IMR-90 (cell line): ENCODE measurements around the gene MAN2A1. TPM values are rescaled to one million over a fixed set of nuclear protein-coding genes. Genes with fewer than 3 reads are reported as not detected.

Experiments
- ATAC-seq: fragments of 200-7000 bp; cut with Tn5 transposase; 2 replicates; pipeline ENCODE4 v1.9.1; 2020; ENCODE audit warnings: low read depth, mild to moderate bottlenecking, moderate library complexity
- BruUV-seq: library from RNA; stranded (reverse); fragments of 400-500 nt; replicated peaks from 2 replicates; lab custom pipeline; 2021; lab: Mats Ljungman, UMichigan
- CTCF ChIA-PET: fragments of 300-600 bp; formaldehyde crosslinking; extraction: SDS; loops from one replicate; lab custom pipeline; 2021; ENCODE audit warnings: antibody characterized with exemption; lab: Yijun Ruan, JAX
- POLR2A ChIA-PET: fragments of 300-600 bp; sonication (Branson Sonifier 250); formaldehyde crosslinking; loops from one replicate; lab custom pipeline; 2022; ENCODE audit warnings: antibody characterized with exemption; ENCODE audit not compliant: unreplicated experiment; lab: Charles Lee
- DNase-seq: peaks from one replicate; pipeline ENCODE4 v3.0.0; 2013
- H2AFZ ChIP-seq: replicated peaks from 2 replicates; pipeline ENCODE3; 2013; ENCODE audit warnings: low read length, mild to moderate bottlenecking; ENCODE audit not compliant: poor library complexity
- H2AK5ac ChIP-seq: 2 replicates; pipeline ENCODE4 v1.6.1; 2013; ENCODE audit warnings: low read depth, low read length, inconsistent platforms
- H2AK9ac ChIP-seq: replicated peaks from 2 replicates; pipeline ENCODE3; 2013; ENCODE audit warnings: mild to moderate bottlenecking, low read depth, low read length, moderate library complexity; ENCODE audit not compliant: poor library complexity
- H2BK120ac ChIP-seq: 2 replicates; pipeline ENCODE4 v1.6.1; 2013; ENCODE audit warnings: low read depth, low read length, inconsistent platforms
- H2BK15ac ChIP-seq: 3 replicates; pipeline ENCODE4 v1.6.1; 2013; ENCODE audit warnings: low read depth, low read length, inconsistent platforms
- H2BK20ac ChIP-seq: 2 replicates; pipeline ENCODE4 v1.6.1; 2013; ENCODE audit warnings: low read depth, mild to moderate bottlenecking, inconsistent platforms, low read length, moderate library complexity
- H2BK5ac ChIP-seq: 2 replicates; pipeline ENCODE4 v1.6.1; 2013; ENCODE audit warnings: mild to moderate bottlenecking, low read depth, low read length, inconsistent platforms; ENCODE audit not compliant: poor library complexity, severe bottlenecking
- H3K14ac ChIP-seq: replicated peaks from 2 replicates; pipeline ENCODE4 v1.6.1; 2013; ENCODE audit warnings: low read depth, low read length, inconsistent platforms
- H3K18ac ChIP-seq: 2 replicates; pipeline ENCODE4 v1.6.1; 2013; ENCODE audit warnings: low read depth, low read length, control low read depth
- H3K23ac ChIP-seq: 2 replicates; pipeline ENCODE4 v1.6.1; 2013; ENCODE audit warnings: low read depth, low read length, inconsistent platforms
- H3K27ac ChIP-seq: 2 replicates; pipeline ENCODE4 v1.5.1; 2013; ENCODE audit warnings: mild to moderate bottlenecking, control low read depth, low read length; ENCODE audit not compliant: insufficient read depth
- H3K27me3 ChIP-seq: 2 replicates; pipeline ENCODE4 v1.6.1; 2013; ENCODE audit warnings: low read length; ENCODE audit not compliant: control insufficient read depth, insufficient read depth
- H3K36me3 ChIP-seq: 2 replicates; pipeline ENCODE4 v1.6.1; 2013; ENCODE audit warnings: low read length, mixed read lengths; ENCODE audit not compliant: control insufficient read depth, insufficient read depth
- H3K4ac ChIP-seq: 2 replicates; pipeline ENCODE4 v1.6.1; 2013; ENCODE audit warnings: low read depth, low read length, inconsistent platforms
- H3K4me1 ChIP-seq: 2 replicates; pipeline ENCODE4 v1.6.1; 2013; ENCODE audit warnings: low read length, mixed read lengths; ENCODE audit not compliant: control insufficient read depth, insufficient read depth
- H3K4me2 ChIP-seq: 2 replicates; pipeline ENCODE4 v1.6.1; 2013; ENCODE audit warnings: low read depth, mild to moderate bottlenecking, control low read depth, low read length, moderate library complexity
- H3K4me3 ChIP-seq: 2 replicates; pipeline ENCODE4 v1.5.1; 2013; ENCODE audit warnings: low read depth, mild to moderate bottlenecking, control low read depth, low read length, moderate library complexity; ENCODE audit not compliant: insufficient read depth
- H3K56ac ChIP-seq: 2 replicates; pipeline ENCODE4 v1.6.1; 2013; ENCODE audit warnings: low read length, inconsistent platforms; ENCODE audit not compliant: insufficient read depth; ENCODE audit errors: extremely low read depth
- H3K79me1 ChIP-seq, 2 experiments: 2 replicates each; pipeline ENCODE4 v1.6.1; 2013; ENCODE audit warnings: low read length in 2 of 2, inconsistent platforms in 1 of 2, low read depth in 1 of 2
- H3K9ac ChIP-seq: 2 replicates; pipeline ENCODE4 v1.6.1; 2013; ENCODE audit warnings: low read depth, low read length, control low read depth
- H3K9me1 ChIP-seq: 2 replicates; pipeline ENCODE4 v1.6.1; 2013; ENCODE audit warnings: low read length, inconsistent platforms; ENCODE audit not compliant: insufficient read depth
- H3K9me3 ChIP-seq: 2 replicates; pipeline ENCODE4 v1.6.1; 2013; ENCODE audit warnings: low read length; ENCODE audit not compliant: control insufficient read depth, insufficient read depth
- H4K20me1 ChIP-seq: 2 replicates; pipeline ENCODE4 v1.6.1; 2013; ENCODE audit warnings: low read length, inconsistent platforms; ENCODE audit not compliant: insufficient read depth
- H4K5ac ChIP-seq: 2 replicates; pipeline ENCODE4 v1.6.1; 2013; ENCODE audit warnings: mild to moderate bottlenecking, low read depth, low read length, control low read depth
- H4K8ac ChIP-seq, 2 experiments: 2 replicates each; pipeline ENCODE4 v1.6.1; 2013; ENCODE audit warnings: low read depth in 2 of 2, low read length in 2 of 2, control low read depth in 1 of 2, inconsistent platforms in 1 of 2
- H4K91ac ChIP-seq: 2 replicates; pipeline ENCODE4 v1.6.1; 2013; ENCODE audit warnings: low read depth, low read length, inconsistent platforms; ENCODE audit not compliant: insufficient read depth
- BHLHE40 ChIP-seq: fragments of 150-350 bp; IDR thresholded peaks from 2 replicates; pipeline ENCODE4 v1.6.1; 2016; ENCODE audit warnings: mild to moderate bottlenecking, low read depth, low read length
- CEBPB ChIP-seq: IDR thresholded peaks from 2 replicates; pipeline ENCODE4 v1.6.1; 2012; ENCODE audit warnings: low read depth, low read length, improper control_type of control experiment
- CHD1 ChIP-seq: IDR thresholded peaks from 2 replicates; pipeline ENCODE4 v1.6.1; 2012; ENCODE audit warnings: low read depth, low read length, improper control_type of control experiment
- FOS ChIP-seq: fragments of 150-350 bp; IDR thresholded peaks from 2 replicates; pipeline ENCODE4 v1.6.1; 2016; ENCODE audit warnings: low read depth, low read length
- MAFK ChIP-seq: IDR thresholded peaks from 2 replicates; pipeline ENCODE4 v1.6.1; 2012; ENCODE audit warnings: low read depth, low read length, improper control_type of control experiment
- MAZ ChIP-seq: IDR thresholded peaks from 2 replicates; pipeline ENCODE4 v1.6.1; 2012; ENCODE audit warnings: low read depth, mild to moderate bottlenecking, low read length, improper control_type of control experiment, moderate library complexity, borderline replicate concordance
- MXI1 ChIP-seq: IDR thresholded peaks from 2 replicates; pipeline ENCODE4 v1.6.1; 2012; ENCODE audit warnings: low read depth, mild to moderate bottlenecking, low read length, moderate library complexity, borderline replicate concordance
- NFE2L2 ChIP-seq: fragments of 150-350 bp; IDR thresholded peaks from 2 replicates; pipeline ENCODE4 v1.6.1; 2016; ENCODE audit warnings: low read depth, mild to moderate bottlenecking, low read length
- POLR2A ChIP-seq: IDR thresholded peaks from 2 replicates; pipeline ENCODE4 v1.6.1; 2012; ENCODE audit warnings: mild to moderate bottlenecking, low read depth, low read length
- RAD21 ChIP-seq: IDR thresholded peaks from 2 replicates; pipeline ENCODE4 v1.6.1; 2012; ENCODE audit warnings: low read length, improper control_type of control experiment
- RCOR1 ChIP-seq: IDR thresholded peaks from 2 replicates; pipeline ENCODE4 v1.6.1; 2012; ENCODE audit warnings: mild to moderate bottlenecking, low read length, improper control_type of control experiment; ENCODE audit not compliant: insufficient replicate concordance
- RFX5 ChIP-seq: IDR thresholded peaks from 2 replicates; pipeline ENCODE4 v1.8.0; 2012; ENCODE audit warnings: low read depth, mild to moderate bottlenecking, low read length, moderate library complexity
- SMC3 ChIP-seq: fragments of 150-350 bp; IDR thresholded peaks from 2 replicates; pipeline ENCODE4 v1.6.1; 2016; ENCODE audit warnings: low read depth, mild to moderate bottlenecking, antibody characterized with exemption, low read length, moderate library complexity
- WGBS, 2 experiments: methylation state at CpG; one replicate each; pipeline versions ENCODE4 v1.1.5 to v1.1.7; 2013; ENCODE audit warnings: missing lambda C conversion rate in 2 of 2; ENCODE audit not compliant: insufficient read length in 1 of 2; ENCODE audit errors: extremely low coverage in 2 of 2; 5-methylcytosine and 5-hydroxymethylcytosine counted together
- dilution Hi-C: fragments of 300-500 bp; cut with HindIII; formaldehyde crosslinking; loops from one replicate; pipeline ENCODE4 v1.14.3; 2018; ENCODE audit warnings: low sequenced_read_pairs; ENCODE audit not compliant: unreplicated experiment
- in situ Hi-C: fragments of 300-500 bp; cut with MboI; formaldehyde crosslinking; loops from 3 replicates; pipeline ENCODE4 v1.14.3; 2019; ENCODE audit warnings: low sequenced_read_pairs, inconsistent platforms, mixed read lengths
- intact Hi-C: fragments of 100-400 bp; cut with micrococcal nuclease; formaldehyde crosslinking; loops from 2 replicates; pipeline ENCODE4 v1.10.0; 2022
- polyA plus RNA-seq, 3 experiments: library from polyadenylated mRNA; depleted of rRNA; stranded (reverse); fragments of >200 nt; gene quantifications; 2 replicates each; pipeline ENCODE4 v1.2.3, GENCODE V29; 2012; ENCODE audit warnings: low replicate concordance in 1 of 3
- total RNA-seq: library from RNA; depleted of rRNA; stranded (reverse); fragments of >200 nt; gene quantifications from 2 replicates; pipeline ENCODE4 v1.2.3, GENCODE V29; 2012
- TF ChIP-seq, protein P1 (sequence below): fragments of 150-350 bp; IDR thresholded peaks from 2 replicates; pipeline ENCODE4 v1.6.1; 2016; ENCODE audit warnings: low read depth, mild to moderate bottlenecking, low read length, moderate library complexity, borderline replicate concordance
- TF ChIP-seq, protein P2 (sequence below): fragments of 150-350 bp; IDR thresholded peaks from 2 replicates; pipeline ENCODE4 v1.6.1; 2017; ENCODE audit warnings: mild to moderate bottlenecking, antibody characterized with exemption, low read length, low read depth
- TF ChIP-seq, protein P3 (sequence below): conservative IDR thresholded peaks from 2 replicates; pipeline ENCODE4 v1.5.1; 2012; ENCODE audit warnings: mild to moderate bottlenecking, low read depth, low read length, improper control_type of control experiment

The MAN2A1 gene
- total and polyA plus RNA-seq, 2 of the 4 experiments (the other 2 are of a cell fraction): 16.4 to 29.6 TPM

DNA sequence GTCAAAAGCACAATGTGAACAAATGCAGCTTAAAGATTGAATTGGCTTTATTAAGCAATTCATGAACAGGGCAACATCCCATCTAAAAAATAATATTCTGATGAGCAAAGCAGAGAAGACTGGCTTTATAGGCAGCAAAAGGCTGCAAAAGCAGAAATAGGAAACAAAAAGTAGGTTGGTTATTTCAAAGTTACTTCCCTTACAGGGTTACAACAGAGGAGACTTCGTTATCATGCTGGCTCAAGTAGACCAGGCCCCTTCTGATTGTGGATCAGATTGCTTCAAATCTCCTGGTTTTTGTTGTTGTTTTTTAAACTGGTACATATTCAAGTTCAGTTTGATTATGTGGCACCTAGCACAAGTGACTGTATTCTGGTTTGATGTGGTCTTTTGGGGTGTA, 73.1 kb downstream of the MAN2A1 start:
- DNase-seq: no peak
- Histone ChIP-seq H3K9me3 (peaks cover 2% of the 10 kb centered on the region; the same call in 1 of the 2 replicates), H3K79me1 (peaks cover 8 to 12% of the 10 kb centered on the region in 2 experiments; a peak in 2 of 4 replicates), H3K4me3 (no peak overlapping the region), H3K36me3 (peaks cover 3% of the 10 kb centered on the region; the same call in 1 of the 2 replicates), H3K4me1 (no peaks in the 10 kb centered on the region), H2AK9ac (no peak overlapping the region), H2AFZ (no peak overlapping the region), H2BK120ac (no peak overlapping the region), H3K14ac (no peak overlapping the region), H3K23ac (no peak overlapping the region), H2BK15ac (no peak overlapping the region), H3K4me2 (no peak overlapping the region), H4K8ac (no peak overlapping the region), H4K20me1 (no peaks in the 10 kb centered on the region), H3K9me1 (peaks cover 4% of the 10 kb centered on the region; the same call in 1 of the 2 replicates), H3K27ac (no peak overlapping the region), H4K5ac (no peak overlapping the region), H3K27me3 (no peaks in the 10 kb centered on the region), H2BK20ac (no peak overlapping the region), H4K91ac (no peak overlapping the region), H3K56ac (no peak overlapping the region), H3K9ac (no peak overlapping the region), H2AK5ac (no peak overlapping the region), H3K18ac (no peak overlapping the region), H3K4ac (no peak overlapping the region), H2BK5ac (no peak overlapping the region)
- CTCF ChIA-PET: interaction anchor here (1.0 to 1.4 kb wide), 2 partner anchors 14 to 19 kb away, joined by 3 read pairs; no protein-coding TSS in a partner anchor
- in situ Hi-C loops (no loop called here), dilution Hi-C loops (no loop called here), intact Hi-C loops (no loop called here)
- no peak for ATAC-seq
- no TSS peak for BruUV-seq
- POLR2A ChIA-PET: no interaction called here
- WGBS, 2 experiments: no CpG with 5 or more reads among the region's 1 CpG
- no peak for TF ChIP-seq RAD21
- TF ChIP-seq, protein P1, sequence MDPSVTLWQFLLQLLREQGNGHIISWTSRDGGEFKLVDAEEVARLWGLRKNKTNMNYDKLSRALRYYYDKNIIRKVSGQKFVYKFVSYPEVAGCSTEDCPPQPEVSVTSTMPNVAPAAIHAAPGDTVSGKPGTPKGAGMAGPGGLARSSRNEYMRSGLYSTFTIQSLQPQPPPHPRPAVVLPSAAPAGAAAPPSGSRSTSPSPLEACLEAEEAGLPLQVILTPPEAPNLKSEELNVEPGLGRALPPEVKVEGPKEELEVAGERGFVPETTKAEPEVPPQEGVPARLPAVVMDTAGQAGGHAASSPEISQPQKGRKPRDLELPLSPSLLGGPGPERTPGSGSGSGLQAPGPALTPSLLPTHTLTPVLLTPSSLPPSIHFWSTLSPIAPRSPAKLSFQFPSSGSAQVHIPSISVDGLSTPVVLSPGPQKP: no peak
- TF ChIP-seq CEBPB: no peak
- TF ChIP-seq, protein P2, sequence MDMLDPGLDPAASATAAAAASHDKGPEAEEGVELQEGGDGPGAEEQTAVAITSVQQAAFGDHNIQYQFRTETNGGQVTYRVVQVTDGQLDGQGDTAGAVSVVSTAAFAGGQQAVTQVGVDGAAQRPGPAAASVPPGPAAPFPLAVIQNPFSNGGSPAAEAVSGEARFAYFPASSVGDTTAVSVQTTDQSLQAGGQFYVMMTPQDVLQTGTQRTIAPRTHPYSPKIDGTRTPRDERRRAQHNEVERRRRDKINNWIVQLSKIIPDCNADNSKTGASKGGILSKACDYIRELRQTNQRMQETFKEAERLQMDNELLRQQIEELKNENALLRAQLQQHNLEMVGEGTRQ: no peak
- TF ChIP-seq SMC3: no peak
- TF ChIP-seq, protein P3, sequence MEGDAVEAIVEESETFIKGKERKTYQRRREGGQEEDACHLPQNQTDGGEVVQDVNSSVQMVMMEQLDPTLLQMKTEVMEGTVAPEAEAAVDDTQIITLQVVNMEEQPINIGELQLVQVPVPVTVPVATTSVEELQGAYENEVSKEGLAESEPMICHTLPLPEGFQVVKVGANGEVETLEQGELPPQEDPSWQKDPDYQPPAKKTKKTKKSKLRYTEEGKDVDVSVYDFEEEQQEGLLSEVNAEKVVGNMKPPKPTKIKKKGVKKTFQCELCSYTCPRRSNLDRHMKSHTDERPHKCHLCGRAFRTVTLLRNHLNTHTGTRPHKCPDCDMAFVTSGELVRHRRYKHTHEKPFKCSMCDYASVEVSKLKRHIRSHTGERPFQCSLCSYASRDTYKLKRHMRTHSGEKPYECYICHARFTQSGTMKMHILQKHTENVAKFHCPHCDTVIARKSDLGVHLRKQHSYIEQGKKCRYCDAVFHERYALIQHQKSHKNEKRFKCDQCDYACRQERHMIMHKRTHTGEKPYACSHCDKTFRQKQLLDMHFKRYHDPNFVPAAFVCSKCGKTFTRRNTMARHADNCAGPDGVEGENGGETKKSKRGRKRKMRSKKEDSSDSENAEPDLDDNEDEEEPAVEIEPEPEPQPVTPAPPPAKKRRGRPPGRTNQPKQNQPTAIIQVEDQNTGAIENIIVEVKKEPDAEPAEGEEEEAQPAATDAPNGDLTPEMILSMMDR: no peak
- no peak for TF ChIP-seq MAFK
- no peak for TF ChIP-seq RCOR1
- no peak for TF ChIP-seq NFE2L2
- no peak for TF ChIP-seq BHLHE40
- TF ChIP-seq FOS: no peak
- TF ChIP-seq CHD1: no peak
- no peak for TF ChIP-seq MXI1
- no peak for TF ChIP-seq RFX5
- no peak for TF ChIP-seq POLR2A
- TF ChIP-seq MAZ: no peak
